ENCODE data around the gene FN1. TPM values are rescaled to one million over a fixed set of nuclear protein-coding genes. Genes with fewer than 3 reads are reported as not detected.

Gene FN1
- total RNA-seq, 1 donor: 18,025 TPM

DNA sequence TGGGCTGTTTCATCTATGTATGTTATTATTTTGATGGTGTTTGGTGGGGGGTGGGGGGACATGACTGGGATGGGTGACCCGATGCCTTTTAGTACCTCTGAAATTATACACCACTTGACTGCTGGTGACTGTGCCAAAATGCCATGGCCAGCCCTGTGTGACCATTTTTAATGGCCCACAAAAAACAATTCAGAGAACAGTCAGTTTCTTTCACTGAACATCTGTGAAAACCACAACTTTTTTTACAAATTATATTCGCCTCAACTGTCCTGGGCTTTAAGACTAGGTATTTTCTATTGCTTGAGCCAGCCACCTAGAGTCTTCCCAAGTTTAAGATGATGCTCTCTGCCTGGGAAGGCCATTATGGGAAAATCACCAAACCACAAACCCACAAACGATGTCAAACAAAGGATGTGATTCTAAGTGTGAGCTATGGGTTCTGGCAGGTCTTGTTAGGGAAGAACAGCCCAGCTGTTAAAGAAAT, 33.9 kb downstream of the FN1 start:
- TF ChIP-seq, protein P1, sequence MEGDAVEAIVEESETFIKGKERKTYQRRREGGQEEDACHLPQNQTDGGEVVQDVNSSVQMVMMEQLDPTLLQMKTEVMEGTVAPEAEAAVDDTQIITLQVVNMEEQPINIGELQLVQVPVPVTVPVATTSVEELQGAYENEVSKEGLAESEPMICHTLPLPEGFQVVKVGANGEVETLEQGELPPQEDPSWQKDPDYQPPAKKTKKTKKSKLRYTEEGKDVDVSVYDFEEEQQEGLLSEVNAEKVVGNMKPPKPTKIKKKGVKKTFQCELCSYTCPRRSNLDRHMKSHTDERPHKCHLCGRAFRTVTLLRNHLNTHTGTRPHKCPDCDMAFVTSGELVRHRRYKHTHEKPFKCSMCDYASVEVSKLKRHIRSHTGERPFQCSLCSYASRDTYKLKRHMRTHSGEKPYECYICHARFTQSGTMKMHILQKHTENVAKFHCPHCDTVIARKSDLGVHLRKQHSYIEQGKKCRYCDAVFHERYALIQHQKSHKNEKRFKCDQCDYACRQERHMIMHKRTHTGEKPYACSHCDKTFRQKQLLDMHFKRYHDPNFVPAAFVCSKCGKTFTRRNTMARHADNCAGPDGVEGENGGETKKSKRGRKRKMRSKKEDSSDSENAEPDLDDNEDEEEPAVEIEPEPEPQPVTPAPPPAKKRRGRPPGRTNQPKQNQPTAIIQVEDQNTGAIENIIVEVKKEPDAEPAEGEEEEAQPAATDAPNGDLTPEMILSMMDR (IDR thresholded peaks at IDR 0.05; ENCODE audit: extremely low read depth, low read depth, low read length): no peak
- peaks cover 9% of the 10 kb centered on the region for H3K79me2 ChIP-seq (ENCODE audit: insufficient read depth, low read length)
- peak overlapping the region; percentile 74 for H3K27ac ChIP-seq (ENCODE audit: low read depth, low read length)
- peak overlapping the region; percentile 29 for H3K4me2 ChIP-seq (ENCODE audit: insufficient read depth, low read length)
- peaks cover 96% of the 10 kb centered on the region for H3K36me3 ChIP-seq (ENCODE audit: insufficient read depth, low read length)
- peaks cover 61% of the 10 kb centered on the region for H3K4me1 ChIP-seq (ENCODE audit: insufficient read depth, low read length)
- peaks cover 62% of the 10 kb centered on the region for H4K20me1 ChIP-seq (ENCODE audit: insufficient read depth, low read length)
- DNase-seq (ENCODE audit: insufficient read length, low spot score, missing footprints): no peak
- no peaks in the 10 kb centered on the region for H3K27me3 ChIP-seq (ENCODE audit: insufficient read depth, low read length)
- H2AFZ ChIP-seq (ENCODE audit: low read length): no peak overlapping the region
- H3K9me3 ChIP-seq (ENCODE audit: low read depth, low read length): no peaks in the 10 kb centered on the region
- no peak overlapping the region for H3K4me3 ChIP-seq (ENCODE audit: insufficient read depth, low read length)

DNA sequence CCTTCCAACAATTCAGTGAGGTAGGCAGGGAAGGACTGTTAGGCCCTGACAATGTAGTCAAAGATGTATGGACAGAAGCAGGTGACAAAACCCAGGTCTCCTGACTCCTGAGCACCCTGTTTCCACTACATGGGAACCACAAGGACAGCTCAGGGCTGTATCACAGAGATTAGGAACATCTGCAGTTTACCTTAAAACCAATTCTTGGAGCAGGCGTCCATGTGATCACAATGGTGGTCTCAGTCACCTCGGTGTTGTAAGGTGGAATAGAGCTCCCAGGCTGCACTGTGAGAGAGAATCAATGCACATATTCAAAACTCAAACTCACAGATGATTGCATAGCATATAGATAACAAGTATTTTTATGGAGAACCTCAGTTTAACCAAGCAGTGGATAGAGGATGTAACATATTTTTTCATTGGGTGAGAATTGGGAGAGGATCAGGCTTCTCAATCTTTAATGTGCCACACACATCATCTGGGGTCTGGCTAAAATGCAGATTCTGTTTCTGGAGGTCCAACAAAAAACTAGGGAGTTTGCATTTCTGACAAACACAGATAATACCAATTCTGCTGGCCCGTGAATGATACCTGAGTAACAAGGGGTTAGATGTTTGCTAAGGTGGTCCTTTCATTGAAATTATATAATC, 36.7 kb downstream of the FN1 start:
- H3K27ac ChIP-seq (ENCODE audit: low read depth, low read length): peak overlapping the region; percentile 75
- TF ChIP-seq, protein P1 (IDR thresholded peaks at IDR 0.05; ENCODE audit: extremely low read depth, low read depth, low read length): no peak

DNA sequence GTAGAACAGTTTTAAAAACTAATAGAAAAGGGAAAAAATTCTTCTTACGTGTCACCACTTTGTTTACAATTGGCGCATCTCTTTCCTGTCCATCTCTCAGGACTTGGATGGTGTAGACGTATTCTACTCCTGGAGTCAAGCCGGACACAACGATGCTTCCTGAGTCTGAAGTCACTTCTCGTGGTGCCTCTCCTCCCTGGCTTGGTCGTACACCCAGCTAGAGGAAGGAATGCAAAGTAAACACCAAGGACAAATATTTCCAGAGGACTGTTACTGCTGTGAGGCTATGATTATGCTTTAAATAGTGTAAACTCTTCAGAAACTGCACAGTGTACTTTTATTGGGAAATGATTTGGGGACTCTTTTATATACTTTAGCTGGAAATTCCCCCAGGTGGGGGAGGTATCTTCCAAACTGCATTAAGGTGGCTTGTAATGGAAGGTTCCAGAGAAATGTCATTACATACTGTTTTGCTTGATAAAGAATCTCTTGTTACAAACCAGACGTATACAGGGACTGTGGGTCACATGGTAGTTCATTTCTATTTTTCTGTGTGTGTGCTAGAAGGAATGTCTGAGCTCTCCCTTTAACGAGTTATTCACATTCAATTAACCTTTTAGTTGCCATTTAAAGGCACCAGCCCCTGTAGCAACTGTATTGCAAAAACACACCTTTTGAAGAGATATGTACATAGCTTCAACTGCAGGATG, 38.1 kb downstream of the FN1 start:
- Histone ChIP-seq H3K27ac (ENCODE audit: low read depth, low read length) (peak overlapping the region; percentile 75), H3K36me3 (ENCODE audit: insufficient read depth, low read length) (peaks cover 95% of the 10 kb centered on the region), H3K4me1 (ENCODE audit: insufficient read depth, low read length) (peaks cover 49% of the 10 kb centered on the region), H4K20me1 (ENCODE audit: insufficient read depth, low read length) (peaks cover 50% of the 10 kb centered on the region), H3K27me3 (ENCODE audit: insufficient read depth, low read length) (no peaks in the 10 kb centered on the region), H3K79me2 (ENCODE audit: insufficient read depth, low read length) (peaks cover 2% of the 10 kb centered on the region), H2AFZ (ENCODE audit: low read length) (no peak overlapping the region), H3K4me3 (ENCODE audit: insufficient read depth, low read length) (no peak overlapping the region), H3K9me3 (ENCODE audit: low read depth, low read length) (no peaks in the 10 kb centered on the region), H3K4me2 (ENCODE audit: insufficient read depth, low read length) (peak overlapping the region; percentile 20)
- TF ChIP-seq, protein P1 (IDR thresholded peaks at IDR 0.05; ENCODE audit: extremely low read depth, low read depth, low read length): no peak
- no peak for DNase-seq (ENCODE audit: insufficient read length, low spot score, missing footprints)

More for the DNA sequence above, 36.7 kb downstream of the FN1 start:
- Histone ChIP-seq H3K9me3 (ENCODE audit: low read depth, low read length) (no peaks in the 10 kb centered on the region), H4K20me1 (ENCODE audit: insufficient read depth, low read length) (peaks cover 51% of the 10 kb centered on the region), H3K79me2 (ENCODE audit: insufficient read depth, low read length) (no peaks in the 10 kb centered on the region), H3K4me1 (ENCODE audit: insufficient read depth, low read length) (peaks cover 46% of the 10 kb centered on the region), H3K27me3 (ENCODE audit: insufficient read depth, low read length) (no peaks in the 10 kb centered on the region), H3K4me2 (ENCODE audit: insufficient read depth, low read length) (peak overlapping the region; percentile 8), H3K4me3 (ENCODE audit: insufficient read depth, low read length) (no peak overlapping the region), H2AFZ (ENCODE audit: low read length) (no peak overlapping the region), H3K36me3 (ENCODE audit: insufficient read depth, low read length) (peaks cover 96% of the 10 kb centered on the region)
- no peak for DNase-seq (ENCODE audit: insufficient read length, low spot score, missing footprints)
